ENCODE data around the gene SLC12A4. TPM values are rescaled to one million over a fixed set of nuclear protein-coding genes. Genes with fewer than 3 reads are reported as not detected.

Gene SLC12A4
- total RNA-seq, 1 experiment from 2014 or later: 107 TPM

GRCh38 chr16:67922740-67923139, 45.7 kb downstream of the SLC12A4 start:
- TF ChIP-seq, protein P1, sequence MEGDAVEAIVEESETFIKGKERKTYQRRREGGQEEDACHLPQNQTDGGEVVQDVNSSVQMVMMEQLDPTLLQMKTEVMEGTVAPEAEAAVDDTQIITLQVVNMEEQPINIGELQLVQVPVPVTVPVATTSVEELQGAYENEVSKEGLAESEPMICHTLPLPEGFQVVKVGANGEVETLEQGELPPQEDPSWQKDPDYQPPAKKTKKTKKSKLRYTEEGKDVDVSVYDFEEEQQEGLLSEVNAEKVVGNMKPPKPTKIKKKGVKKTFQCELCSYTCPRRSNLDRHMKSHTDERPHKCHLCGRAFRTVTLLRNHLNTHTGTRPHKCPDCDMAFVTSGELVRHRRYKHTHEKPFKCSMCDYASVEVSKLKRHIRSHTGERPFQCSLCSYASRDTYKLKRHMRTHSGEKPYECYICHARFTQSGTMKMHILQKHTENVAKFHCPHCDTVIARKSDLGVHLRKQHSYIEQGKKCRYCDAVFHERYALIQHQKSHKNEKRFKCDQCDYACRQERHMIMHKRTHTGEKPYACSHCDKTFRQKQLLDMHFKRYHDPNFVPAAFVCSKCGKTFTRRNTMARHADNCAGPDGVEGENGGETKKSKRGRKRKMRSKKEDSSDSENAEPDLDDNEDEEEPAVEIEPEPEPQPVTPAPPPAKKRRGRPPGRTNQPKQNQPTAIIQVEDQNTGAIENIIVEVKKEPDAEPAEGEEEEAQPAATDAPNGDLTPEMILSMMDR (IDR thresholded peaks at IDR 0.05; ENCODE audit: unreplicated experiment): no peak
- Mint-ChIP-seq H3K4me1 (ENCODE audit: insufficient read depth, unreplicated experiment) (peaks cover 5% of the 10 kb centered on the region), H3K36me3 (ENCODE audit: insufficient read depth, unreplicated experiment) (peaks cover 15% of the 10 kb centered on the region), H3K27ac (ENCODE audit: low read depth, unreplicated experiment) (no peak overlapping the region), H3K27me3 (ENCODE audit: insufficient read depth, unreplicated experiment) (no peaks in the 10 kb centered on the region), H3K9me3 (ENCODE audit: unreplicated experiment) (no peaks in the 10 kb centered on the region), H3K4me3 (ENCODE audit: unreplicated experiment) (no peak overlapping the region)
- POLR2A ChIA-PET: interaction anchor here (1.5 kb wide), 1 partner anchor 29 kb away, joined by 3 read pairs; no protein-coding TSS in a partner anchor
- intact Hi-C loops (cut with micrococcal nuclease): no loop called here
- no TSS peak for BruUV-seq (replicated peaks)
- CTCF ChIA-PET: interaction anchor here (0.7 to 2.1 kb wide), 6 partner anchors 13 to 117 kb away, joined by 3 to 11 read pairs (median 4); no protein-coding TSS in a partner anchor
- DNase-seq (ENCODE audit: unreplicated experiment): no peak

DNA sequence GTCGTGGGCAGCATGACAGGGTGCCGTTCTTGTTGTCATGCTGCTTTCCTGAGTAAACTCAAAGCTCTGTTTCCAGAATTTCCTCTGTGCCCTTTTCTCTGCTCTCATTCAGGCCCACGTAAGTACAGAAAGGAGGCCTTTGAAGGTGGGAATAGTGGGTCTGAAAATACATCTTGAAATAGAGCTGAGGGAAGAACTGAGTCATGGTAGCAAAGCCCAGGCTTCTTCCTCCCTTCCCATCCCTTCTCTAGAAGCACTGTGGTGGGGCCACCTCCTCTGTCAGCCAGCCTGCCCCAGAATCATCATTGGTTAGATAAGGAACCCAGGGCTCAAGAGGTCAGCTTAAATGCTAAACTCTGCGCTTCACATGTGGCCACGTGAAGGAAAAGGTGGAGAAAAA, 46.2 kb downstream of the SLC12A4 start:
- Mint-ChIP-seq H3K4me3 (ENCODE audit: unreplicated experiment) (no peak overlapping the region), H3K9me3 (ENCODE audit: unreplicated experiment) (no peaks in the 10 kb centered on the region), H3K4me1 (ENCODE audit: insufficient read depth, unreplicated experiment) (peaks cover 10% of the 10 kb centered on the region), H3K27ac (ENCODE audit: low read depth, unreplicated experiment) (no peak overlapping the region), H3K27me3 (ENCODE audit: insufficient read depth, unreplicated experiment) (no peaks in the 10 kb centered on the region), H3K36me3 (ENCODE audit: insufficient read depth, unreplicated experiment) (peaks cover 15% of the 10 kb centered on the region)
- TF ChIP-seq, protein P1 (IDR thresholded peaks at IDR 0.05; ENCODE audit: unreplicated experiment): no peak
- ChIA-PET POLR2A (no interaction called here), CTCF (interaction anchor here (0.7 to 2.1 kb wide), 5 partner anchors 13 to 118 kb away, joined by 3 to 11 read pairs (median 3); no protein-coding TSS in a partner anchor)
- intact Hi-C loops (cut with micrococcal nuclease): no loop called here
- no TSS peak for BruUV-seq (replicated peaks)
- DNase-seq (ENCODE audit: unreplicated experiment): no peak

DNA sequence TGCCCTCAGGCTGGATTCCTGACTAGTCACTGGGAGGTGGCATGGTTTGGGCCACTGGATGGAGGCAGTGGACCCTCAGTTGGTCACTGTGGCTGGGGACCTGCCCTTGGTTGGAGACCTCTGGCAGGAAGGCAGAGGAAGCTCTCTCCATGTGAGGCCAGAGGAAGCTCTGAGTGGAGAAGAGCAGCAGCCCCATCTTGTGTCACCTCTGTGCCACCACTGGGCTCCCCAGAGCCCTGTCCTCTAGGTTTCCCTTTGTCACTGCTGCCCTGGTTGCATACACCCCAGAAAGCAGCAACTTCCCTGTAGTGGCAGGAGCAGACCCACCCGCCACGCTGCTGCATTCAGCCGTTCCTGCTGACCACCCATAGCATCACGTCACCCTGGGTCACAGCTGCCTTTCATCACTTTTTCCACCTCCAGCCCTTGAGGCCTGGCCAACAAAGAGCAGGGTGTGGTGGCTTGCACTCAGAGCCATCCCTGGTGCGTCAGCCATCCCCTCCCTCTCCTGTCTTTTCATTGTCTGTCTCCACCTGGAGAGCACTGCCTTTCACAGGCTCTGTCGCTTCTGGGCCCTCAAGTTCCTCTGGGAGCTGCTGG, 48.7 kb downstream of the SLC12A4 start:
- TF ChIP-seq, protein P1 (IDR thresholded peaks at IDR 0.05; ENCODE audit: unreplicated experiment): no peak
- Mint-ChIP-seq H3K36me3 (ENCODE audit: insufficient read depth, unreplicated experiment) (peaks cover 15% of the 10 kb centered on the region), H3K27me3 (ENCODE audit: insufficient read depth, unreplicated experiment) (no peaks in the 10 kb centered on the region), H3K9me3 (ENCODE audit: unreplicated experiment) (no peaks in the 10 kb centered on the region), H3K4me3 (ENCODE audit: unreplicated experiment) (no peak overlapping the region), H3K4me1 (ENCODE audit: insufficient read depth, unreplicated experiment) (peaks cover 15% of the 10 kb centered on the region), H3K27ac (ENCODE audit: low read depth, unreplicated experiment) (no peak overlapping the region)
- intact Hi-C loops (cut with micrococcal nuclease): loop anchor here (5.0 kb wide), 1 partner anchor 77 kb away; the partner anchor contains the start of gene THAP11
- POLR2A ChIA-PET: interaction anchor here (0.6 kb wide), 1 partner anchor 109 kb away, joined by 3 read pairs; no protein-coding TSS in a partner anchor
- DNase-seq (ENCODE audit: unreplicated experiment): no peak
- no TSS peak for BruUV-seq (replicated peaks)
- CTCF ChIA-PET: interaction anchor here (0.8 to 1.6 kb wide), 5 partner anchors 9 to 103 kb away, joined by 3 to 8 read pairs (median 4); partner anchors contain the start of gene NRN1L

DNA sequence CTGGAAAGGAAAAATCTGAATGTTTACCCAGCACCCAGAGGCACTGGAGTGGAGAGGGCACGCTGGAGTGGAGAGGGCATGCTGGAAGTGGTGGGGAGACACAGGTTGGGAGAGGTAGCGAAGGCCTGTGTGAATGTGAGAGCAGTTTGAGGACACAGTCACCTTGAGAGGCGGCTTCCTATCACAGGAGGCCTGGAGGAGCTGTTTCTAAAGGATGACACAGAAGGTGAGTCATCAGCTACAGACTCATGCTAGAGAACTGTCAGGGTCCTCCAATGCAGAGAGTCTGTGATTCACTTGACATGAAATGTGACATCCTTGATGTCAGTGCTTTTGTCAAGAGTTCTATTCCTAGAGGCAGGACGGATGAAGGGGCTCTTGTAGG, 50.6 kb downstream of the SLC12A4 start:
- H3K27me3 Mint-ChIP-seq (ENCODE audit: insufficient read depth, unreplicated experiment): no peaks in the 10 kb centered on the region
- intact Hi-C loops (cut with micrococcal nuclease): loop anchor here (5.0 kb wide), 1 partner anchor 76 kb away; the partner anchor contains the start of gene THAP11
- TF ChIP-seq, protein P1 (IDR thresholded peaks at IDR 0.05; ENCODE audit: unreplicated experiment): no peak
- H3K4me3 Mint-ChIP-seq (ENCODE audit: unreplicated experiment): no peak overlapping the region
- no peaks in the 10 kb centered on the region for H3K9me3 Mint-ChIP-seq (ENCODE audit: unreplicated experiment)
- BruUV-seq (replicated peaks): no TSS peak
- peaks cover 21% of the 10 kb centered on the region for H3K36me3 Mint-ChIP-seq (ENCODE audit: insufficient read depth, unreplicated experiment)
- ChIA-PET CTCF (interaction anchor here (0.6 to 1.7 kb wide), 6 partner anchors 12 to 580 kb away, joined by 3 to 12 read pairs (median 5); no protein-coding TSS in a partner anchor), POLR2A (interaction anchor here (0.7 to 1.6 kb wide), 6 partner anchors 18 to 74 kb away, joined by 3 to 10 read pairs (median 4); partner anchors contain the start of genes PSKH1 and PSMB10)
- H3K4me1 Mint-ChIP-seq (ENCODE audit: insufficient read depth, unreplicated experiment): peaks cover 15% of the 10 kb centered on the region
- DNase-seq (ENCODE audit: unreplicated experiment): peak; percentile 81
- H3K27ac Mint-ChIP-seq (ENCODE audit: low read depth, unreplicated experiment): peak overlapping the region; percentile 65

Measured in MCF 10A (cell line).